ENCODE results near the gene TSHZ2. TPM values are rescaled to one million over a fixed set of nuclear protein-coding genes. Genes with fewer than 3 reads are reported as not detected.

TSHZ2 gene
- total RNA-seq, 6 experiments from 2014 or later = not detected

DNA sequence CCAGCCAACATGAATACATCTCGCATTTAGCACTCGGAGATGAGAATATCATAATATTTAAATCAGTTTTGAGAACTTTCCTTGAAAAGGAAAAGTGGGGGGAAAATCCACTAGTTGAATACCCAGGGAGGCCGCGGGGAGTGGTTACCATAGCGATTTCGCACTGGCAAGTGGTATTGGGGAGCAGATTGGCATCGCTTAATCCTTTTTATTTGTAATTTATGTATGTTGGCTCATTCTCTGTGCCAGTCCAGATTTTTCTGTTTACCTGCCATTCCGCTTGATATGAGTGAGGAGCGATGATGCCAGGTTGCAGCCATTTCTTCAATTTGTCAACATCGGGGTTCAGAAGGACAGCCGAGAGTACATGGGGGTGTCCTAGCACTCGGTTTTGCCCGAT is 329.7 kb downstream of the TSHZ2 start:
- Mint-ChIP-seq H3K36me3 (ENCODE audit: low read depth) (no peaks in the 10 kb centered on the region), H3K27me3 (ENCODE audit: insufficient read depth) (no peaks in the 10 kb centered on the region; the same call in 1 of the 2 replicates), H3K9me3 (peaks cover 20% of the 10 kb centered on the region), H3K27ac (no peak overlapping the region), H3K4me3 (no peak overlapping the region), H3K4me1 (ENCODE audit: low read depth) (no peaks in the 10 kb centered on the region)
- TF ChIP-seq CTCF (IDR thresholded peaks at IDR 0.05) = no peak
- no peak for DNase-seq

DNA sequence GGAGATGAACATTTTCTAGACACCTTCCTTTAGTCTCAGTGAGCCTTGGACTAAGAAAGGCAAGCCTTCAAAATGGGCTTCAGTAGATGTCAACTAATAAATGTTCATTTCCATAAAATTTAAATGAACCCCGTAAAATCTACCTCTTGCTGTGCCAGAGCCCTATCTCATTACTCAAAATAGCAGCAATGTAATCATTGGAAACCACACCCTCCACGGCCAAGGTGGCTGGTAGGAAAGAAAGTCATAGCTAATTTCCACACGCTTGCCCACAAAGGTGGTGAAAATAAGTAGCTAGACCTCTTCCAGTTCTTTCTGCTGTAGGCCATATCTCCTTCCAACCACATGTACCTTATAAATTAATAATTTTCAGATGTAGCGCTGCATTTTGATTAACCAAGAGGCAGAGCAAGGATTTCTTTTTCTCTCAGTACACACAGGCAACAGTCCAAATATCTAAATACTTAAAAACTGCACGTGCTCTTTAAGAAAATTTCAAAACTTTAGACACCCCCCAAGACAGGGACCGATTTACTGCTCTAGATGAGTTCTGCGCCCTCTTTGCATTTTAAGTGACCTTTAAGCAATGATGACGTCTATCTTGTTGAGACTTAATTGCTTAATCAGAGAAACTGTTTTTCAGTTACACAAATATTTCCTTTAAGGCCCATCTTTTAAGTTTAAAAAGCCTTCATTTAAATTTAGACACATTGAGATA is 330.7 kb downstream of the TSHZ2 start:
- H3K27me3 Mint-ChIP-seq (ENCODE audit: insufficient read depth) = no peaks in the 10 kb centered on the region; the same call in 1 of the 2 replicates

DNA sequence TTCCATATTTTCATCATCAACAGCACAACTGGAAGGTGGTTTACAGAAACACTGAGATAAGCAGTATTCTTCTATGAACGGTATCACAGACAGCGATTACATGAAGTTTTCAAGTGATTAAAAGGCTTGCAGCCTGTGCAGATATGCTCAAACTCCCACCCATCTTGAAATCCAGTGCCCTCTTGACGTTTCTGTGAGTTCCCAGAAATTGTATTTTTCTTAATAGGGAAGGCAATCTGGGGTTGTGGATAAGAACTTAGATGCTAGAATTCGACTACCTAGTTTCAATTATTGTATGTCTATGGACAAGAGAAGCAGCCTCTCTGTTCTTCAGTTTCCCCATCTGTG is 331.2 kb downstream of the TSHZ2 start:
- H3K36me3 Mint-ChIP-seq (ENCODE audit: low read depth) = no peaks in the 10 kb centered on the region
- no peaks in the 10 kb centered on the region; the same call in 1 of the 2 replicates for H3K27me3 Mint-ChIP-seq (ENCODE audit: insufficient read depth)
- TF ChIP-seq CTCF (IDR thresholded peaks at IDR 0.05) = no peak
- no peak overlapping the region for H3K4me3 Mint-ChIP-seq
- no peak overlapping the region for H3K27ac Mint-ChIP-seq
- no peak for DNase-seq
- H3K9me3 Mint-ChIP-seq = peaks cover 18% of the 10 kb centered on the region
- no peaks in the 10 kb centered on the region for H3K4me1 Mint-ChIP-seq (ENCODE audit: low read depth)

More for the DNA sequence above, 330.7 kb downstream of the TSHZ2 start:
- no peak for DNase-seq
- no peak for TF ChIP-seq CTCF (IDR thresholded peaks at IDR 0.05)
- Mint-ChIP-seq H3K4me1 (ENCODE audit: low read depth) (no peaks in the 10 kb centered on the region), H3K36me3 (ENCODE audit: low read depth) (no peaks in the 10 kb centered on the region), H3K27ac (no peak overlapping the region), H3K9me3 (peaks cover 23% of the 10 kb centered on the region), H3K4me3 (no peak overlapping the region)

GRCh38 chr20:53304146-53304545 is 332.0 kb downstream of the TSHZ2 start:
- Mint-ChIP-seq H3K36me3 (ENCODE audit: low read depth) (no peaks in the 10 kb centered on the region), H3K4me1 (ENCODE audit: low read depth) (no peaks in the 10 kb centered on the region), H3K27me3 (ENCODE audit: insufficient read depth) (no peaks in the 10 kb centered on the region; the same call in 1 of the 2 replicates), H3K4me3 (no peak overlapping the region), H3K27ac (no peak overlapping the region), H3K9me3 (peaks cover 15% of the 10 kb centered on the region; the same call in 1 of the 2 replicates)
- DNase-seq = no peak
- no peak for TF ChIP-seq CTCF (IDR thresholded peaks at IDR 0.05)

DNA sequence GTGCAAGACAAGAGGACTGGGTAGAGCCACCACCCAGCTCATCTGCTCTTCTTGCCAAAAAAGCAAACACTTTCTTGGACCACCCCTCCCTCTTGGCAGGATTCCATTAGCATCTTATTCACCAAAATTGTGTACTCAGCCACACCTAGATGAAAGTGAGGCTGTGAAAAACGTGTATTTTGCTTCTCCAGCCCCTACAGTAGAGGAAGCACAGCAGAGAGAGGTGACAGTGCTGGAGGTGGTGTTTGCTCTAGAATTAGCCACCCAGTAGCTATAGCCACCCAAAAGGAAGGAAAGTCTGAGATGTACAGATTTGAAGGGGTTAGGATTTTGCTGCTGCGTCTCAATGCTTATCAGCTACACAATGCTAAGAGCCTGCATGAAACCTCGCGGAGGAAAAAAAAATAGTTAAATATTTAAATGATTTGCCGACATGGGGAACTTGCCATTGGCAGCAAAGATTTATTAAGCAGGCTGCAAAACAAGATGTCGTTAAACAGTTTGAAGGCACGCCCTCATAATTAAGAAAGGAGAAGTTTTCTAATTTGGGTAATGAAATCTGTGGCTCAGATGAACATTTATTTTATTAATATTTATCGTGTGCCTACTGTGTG is 334.1 kb downstream of the TSHZ2 start:
- H3K27ac Mint-ChIP-seq = no peak overlapping the region
- H3K9me3 Mint-ChIP-seq = peaks cover 28% of the 10 kb centered on the region; the same call in 1 of the 2 replicates
- H3K4me1 Mint-ChIP-seq (ENCODE audit: low read depth) = no peaks in the 10 kb centered on the region
- no peaks in the 10 kb centered on the region for H3K36me3 Mint-ChIP-seq (ENCODE audit: low read depth)
- H3K4me3 Mint-ChIP-seq = no peak overlapping the region
- DNase-seq = no peak
- TF ChIP-seq CTCF (IDR thresholded peaks at IDR 0.05) = no peak
- no peaks in the 10 kb centered on the region; the same call in 1 of the 2 replicates for H3K27me3 Mint-ChIP-seq (ENCODE audit: insufficient read depth)
